NCI-H1436 treated with DMSO at 0.1 percent for 48 hours (cell line): ENCODE results near the gene RPS14.

ENCODE experiments used
- DNase-seq: peaks from one replicate; lab custom pipeline; 2025; lab: John Stamatoyannopoulos, UW

The RPS14 gene

DNA sequence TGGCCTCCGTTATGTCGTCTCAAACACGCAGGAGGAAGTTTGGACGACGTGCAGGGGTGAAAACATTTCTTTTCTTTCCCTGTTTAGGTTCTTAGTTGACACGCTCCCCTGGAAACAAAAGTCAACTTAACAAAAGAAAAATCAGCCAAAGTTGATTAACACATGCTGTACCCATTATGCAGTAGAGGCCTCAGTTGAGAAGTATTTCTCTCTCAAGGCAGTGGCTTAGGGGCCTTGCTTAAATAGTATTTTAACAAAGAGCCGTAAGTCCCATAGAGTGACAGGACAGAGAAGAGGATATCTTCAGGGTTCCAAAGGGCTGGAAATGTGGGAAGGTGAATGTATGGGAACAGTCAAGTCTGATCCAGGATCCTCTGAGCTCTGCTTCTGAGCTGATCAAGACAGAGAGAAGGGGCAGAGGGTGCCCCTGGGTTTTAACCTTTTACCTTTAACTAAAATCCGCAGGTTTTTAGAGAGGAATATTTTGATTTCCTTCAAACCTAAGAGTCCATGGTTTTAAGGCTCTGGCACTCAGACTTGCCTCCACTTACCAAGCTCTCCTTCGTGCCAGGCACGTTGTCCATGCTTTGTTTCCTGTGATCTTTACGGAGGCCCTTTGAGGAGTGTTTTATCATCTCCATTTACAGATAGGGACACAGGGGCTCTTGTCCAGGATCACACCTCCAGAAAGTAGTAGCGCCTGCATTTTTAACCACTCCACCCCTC lies 36.2 kb downstream of the RPS14 start:
- no peak for DNase-seq

DNA sequence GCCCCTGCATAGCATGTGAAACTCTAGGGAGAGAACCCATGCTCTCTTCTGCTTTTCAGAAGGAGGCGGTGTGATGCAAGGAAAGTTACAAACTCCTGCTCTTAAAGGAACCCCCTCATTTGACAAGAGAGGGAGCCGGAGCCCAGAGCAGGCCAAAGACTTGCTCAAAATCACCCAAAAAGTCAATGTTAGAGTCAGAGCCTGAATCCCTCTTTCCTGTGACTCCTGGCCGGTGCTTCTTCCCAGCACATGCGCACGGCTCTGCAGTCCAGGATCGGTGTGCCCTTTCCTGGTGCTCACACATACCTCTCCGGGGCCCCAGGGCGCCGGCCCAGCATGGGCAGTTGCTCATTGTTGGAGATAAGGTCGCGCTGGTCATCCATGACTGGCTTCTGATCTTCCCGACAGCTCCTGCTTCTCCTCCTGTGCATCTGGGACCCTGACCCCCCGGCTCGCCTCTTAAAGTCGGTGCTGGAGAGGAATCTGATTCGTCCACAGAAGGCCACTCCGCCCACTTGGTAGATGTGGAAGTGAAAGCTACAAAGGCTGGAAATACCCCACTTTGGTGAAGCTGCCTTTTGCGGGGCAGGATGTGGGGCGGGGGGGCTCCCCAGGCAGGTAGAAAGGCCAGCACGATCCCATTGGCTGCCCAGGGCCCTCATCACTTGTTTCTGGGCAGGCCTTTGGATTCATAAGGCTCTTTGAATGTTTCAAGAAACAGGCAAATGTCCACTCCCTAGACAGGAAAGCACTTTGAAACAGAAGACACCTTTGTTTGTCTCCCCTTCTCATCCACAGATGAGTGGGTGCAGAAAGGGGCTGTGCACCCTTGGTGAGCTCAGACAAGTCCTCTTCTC lies 37.0 kb downstream of the RPS14 start, which contains the start of gene CD74:
CD74 (minus strand) TSS at position 592 of the 857 bp plus-strand sequence; CDS start at position 431, 161 bp downstream.
- no peak for DNase-seq

DNA sequence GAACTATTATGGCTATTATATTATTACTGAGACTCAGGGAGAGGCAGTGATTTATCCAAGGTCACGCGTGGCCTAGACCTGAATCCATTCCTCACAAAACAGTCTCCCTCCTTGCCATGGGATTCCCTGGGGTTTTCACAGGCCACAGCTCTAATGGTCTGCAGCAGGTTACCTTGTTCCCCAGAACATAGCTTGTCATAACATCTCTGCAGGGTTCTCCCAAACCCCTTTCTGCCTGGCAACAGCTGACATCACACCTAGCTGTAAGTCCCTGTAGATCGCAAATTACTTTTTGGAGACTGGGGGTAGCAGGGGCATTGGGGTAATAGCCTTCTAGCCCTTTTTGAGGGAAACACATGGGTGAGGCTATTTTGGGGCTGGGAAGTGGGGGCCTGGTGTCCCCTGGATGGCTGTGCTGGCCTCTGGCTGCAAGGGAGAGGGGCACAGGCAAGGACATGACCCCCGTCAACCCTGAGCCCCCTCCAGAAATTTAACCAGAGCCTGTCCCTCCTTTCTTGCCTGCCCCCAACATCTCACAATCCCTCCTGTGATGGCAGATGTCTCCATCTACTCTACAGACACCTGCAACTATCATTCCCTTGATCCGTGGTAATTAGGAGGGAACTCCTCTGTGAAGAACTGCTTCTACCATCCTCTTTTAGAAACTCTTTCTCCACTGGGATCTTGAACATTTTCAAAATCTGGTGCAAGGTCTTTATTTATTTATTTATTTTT lies 38.1 kb downstream of the RPS14 start:
- DNase-seq: no peak

DNA sequence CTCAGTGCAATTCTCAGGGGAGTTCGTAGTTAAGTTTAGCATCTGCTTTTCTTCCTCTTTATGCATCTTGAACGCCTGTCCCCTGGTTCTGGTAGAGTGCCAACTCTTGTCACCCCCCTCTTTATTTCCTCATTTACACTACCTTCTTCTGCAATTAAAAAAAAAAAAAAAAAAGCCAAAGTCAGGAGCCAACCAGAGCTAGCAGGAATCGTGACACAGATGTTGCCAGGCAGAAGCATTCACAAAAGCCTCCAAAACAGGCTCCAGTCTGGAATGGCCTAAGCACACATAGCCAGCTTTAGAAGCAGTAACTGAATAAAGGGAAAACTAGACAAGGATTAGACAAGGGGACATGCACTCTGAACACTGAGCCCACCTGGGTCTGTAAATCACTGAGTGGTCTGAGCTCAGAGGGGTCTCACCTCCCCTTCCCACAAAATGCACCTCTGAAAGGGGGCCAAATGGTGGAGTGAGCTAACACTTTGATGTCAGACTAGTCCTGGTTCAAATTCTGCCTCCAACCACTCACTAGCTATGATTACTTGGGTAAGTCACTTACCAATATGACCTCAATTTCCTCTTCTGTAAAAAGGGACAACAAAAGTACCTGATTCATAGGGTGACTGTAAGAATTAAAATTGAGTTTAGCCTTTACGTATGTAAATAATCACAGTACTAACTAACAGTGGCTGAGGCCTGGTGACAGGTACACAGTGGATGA lies 38.9 kb downstream of the RPS14 start:
- peak; percentile 62 for DNase-seq

DNA sequence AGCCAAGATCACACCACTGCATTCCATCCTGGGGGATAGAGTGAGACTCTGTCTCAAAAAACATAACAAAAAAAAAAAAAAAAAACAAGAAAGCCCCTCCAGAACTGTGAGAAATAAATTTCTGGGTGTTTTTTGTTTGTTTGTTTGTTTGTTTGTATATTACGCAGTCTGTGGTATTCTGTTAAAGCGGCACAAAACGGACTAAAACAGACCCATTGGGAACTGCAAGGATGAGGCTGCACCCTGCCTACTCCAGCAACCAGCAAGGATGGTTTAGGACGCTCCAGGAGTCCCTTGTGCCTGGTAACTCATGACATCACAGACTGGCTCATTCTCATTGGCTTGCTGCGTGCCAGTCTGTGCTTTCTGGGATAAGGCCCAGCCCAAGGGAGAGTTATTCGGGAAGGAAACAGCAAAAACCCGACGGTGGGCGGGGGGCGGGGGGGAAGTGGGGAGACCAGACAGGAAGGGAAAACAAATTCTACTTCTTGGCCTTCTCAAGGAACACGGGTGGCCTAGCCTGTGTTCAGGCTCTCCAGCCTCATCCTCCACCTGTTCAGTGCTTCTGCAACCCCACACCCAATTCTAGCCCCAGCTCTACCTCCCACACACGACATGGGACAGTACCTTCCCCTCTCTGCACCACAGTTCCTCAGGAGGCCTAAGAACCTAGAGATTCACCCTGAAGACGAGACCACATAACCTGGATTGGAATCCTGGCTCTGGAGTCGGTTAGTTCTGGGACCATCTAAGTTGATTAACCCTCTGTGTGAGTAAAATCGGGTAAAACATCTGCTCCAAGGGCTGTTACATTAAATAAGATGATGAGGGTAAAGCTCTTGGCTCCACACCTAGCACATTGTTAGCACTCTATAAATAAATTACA lies 39.7 kb downstream of the RPS14 start:
- DNase-seq: peak; percentile 69

DNA sequence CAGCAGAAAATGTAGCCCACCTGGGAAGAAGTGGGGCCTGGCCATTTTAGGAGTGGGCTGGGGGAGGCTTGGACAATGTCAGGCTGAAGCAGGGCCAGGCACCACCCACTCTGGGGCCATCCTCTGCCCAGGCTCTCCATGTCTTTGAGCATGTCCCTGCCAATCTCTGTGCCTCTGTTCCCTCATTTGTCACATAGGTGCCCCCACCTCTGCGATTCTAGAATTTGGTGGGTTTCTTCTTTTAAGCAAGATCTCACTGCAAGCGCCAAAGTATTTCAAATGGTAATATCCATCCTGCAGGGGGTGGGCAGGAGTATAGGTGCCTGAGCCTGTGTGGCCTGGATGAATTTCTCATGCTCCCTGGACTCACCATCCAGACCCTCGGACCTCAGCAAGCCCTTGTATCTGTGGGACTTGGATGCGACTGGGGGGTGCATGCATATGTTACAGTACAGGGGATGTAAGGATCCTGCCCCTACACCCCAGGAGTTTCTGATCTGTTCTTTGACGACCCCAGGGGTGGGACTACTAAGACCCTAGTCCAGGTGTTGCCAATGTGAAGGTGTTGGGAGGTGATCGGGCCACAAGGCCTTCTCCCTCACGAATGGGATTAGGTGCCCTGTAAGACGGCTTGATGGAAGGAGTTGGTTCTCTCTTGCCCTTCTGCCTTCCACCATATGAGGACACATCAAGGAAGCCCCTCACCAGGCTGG lies 41.2 kb downstream of the RPS14 start:
- DNase-seq: no peak

DNA sequence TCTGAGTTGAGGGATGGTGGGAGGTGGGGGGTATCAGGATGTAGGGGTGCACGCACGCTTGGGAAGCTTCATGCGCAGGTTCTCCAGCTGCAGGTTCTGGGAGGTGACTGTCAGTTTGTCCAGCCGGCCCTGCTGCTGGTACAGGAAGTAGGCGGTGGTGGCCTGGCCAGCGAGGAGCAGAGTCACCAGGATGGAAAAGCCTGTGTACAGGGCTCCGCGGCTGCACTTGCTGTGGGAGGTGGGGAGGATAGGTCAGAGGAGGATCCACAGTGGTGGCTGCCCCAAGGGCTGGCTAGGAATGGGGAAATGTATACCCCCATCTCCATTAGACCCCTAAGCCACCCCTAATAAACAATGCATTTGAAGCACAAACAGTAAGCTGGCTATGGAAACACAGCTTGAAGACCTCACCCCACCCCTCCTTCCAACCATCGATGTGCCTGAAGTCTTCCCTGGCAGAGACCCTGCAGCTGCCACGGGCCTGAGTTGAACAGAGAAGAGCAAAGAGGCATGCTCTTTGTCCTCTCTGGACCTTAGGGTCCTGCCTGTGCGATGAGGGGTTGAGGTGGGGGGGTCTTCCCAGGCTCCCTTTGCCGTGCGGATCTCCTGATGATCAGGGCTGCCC lies 42.3 kb downstream of the RPS14 start:
- no peak for DNase-seq

DNA sequence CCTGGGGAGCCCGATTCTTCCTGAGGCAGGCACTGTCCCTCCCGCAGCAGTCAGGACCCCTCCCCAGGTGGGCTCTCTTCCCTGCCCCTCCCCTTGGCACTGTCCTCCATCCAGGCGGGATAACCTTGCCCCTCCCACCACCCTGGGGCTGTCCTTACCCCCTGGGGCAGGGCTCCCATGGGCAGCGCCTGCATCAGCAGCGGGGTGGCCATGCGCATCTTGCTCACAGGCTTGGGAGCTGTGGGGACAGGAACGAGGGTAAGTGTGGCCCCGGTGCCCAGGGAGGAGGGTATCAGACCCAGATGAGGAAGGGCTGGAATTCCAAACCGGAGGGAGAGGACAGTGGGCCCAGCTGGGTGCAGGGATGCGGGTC lies 42.8 kb downstream of the RPS14 start:
- no peak for DNase-seq

DNA sequence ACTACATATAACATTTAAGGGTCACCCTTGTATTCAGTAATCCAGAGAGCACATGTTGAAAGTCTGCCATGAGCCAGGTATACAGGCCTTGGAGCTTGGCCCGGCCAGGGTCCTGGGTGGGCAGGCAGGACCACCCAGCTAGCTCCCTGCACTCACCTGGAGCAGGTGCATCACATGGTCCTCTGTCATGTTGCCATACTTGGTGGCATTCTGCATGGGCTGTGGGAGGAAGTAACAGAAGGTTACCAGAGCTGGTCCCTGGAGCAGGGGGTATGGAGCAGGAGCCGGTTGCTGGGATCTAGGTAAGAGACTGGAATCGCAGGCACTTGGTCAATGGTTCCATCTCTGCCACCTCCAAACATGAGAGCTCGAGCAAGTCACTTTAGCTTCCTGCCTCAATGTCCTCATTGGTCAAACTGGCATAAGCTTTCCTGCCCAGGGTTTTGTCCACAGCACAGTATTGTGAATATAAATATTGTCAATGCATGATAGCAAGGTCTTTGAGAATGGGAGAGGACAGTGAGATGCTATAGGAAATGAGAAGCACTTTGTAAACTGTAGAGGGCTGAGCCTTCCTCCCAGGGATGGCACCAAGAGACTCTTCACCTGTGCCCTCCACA lies 43.3 kb downstream of the RPS14 start:
- DNase-seq: no peak

DNA sequence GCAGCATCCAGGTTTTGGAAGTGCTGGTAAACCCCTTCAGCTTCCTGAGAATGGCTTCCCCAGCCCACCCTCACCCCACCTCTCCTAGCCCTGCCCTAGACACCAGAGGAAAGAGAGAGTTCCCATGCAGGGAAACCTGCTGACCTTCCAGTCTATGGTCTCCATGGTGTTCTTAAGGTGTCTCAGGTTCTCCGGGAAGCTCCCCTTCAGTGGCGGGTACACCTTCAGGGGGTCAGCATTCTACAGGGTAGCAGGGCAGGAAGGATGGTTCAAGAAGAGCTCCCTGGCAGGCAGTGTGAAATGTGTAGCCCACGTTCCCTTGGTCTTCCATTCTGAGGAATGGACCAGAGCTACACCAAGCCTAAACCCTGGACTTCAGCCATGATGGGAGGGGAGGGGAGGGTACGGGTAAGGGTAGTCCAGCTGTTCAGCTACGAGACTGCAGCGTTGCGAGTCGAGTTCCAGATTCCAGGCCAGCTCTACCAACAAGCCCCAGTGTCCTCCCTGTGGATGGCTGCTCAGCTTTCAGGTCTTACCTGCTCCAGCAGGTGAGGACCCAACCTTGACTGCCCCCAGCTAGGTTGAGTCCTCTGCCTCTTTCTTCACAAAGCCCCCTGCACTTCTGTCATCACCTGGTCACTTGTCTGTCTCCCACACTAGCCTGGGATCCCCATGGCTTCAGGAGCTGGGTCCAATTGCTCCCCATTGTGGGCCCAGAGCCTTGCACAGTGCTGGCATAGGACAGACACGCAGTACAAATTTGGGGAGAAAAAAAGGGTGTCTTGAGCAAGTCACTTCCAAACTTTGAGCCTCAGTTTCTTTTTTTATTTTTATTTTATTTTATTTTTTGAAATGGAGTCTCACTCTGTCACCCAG lies 44.4 kb downstream of the RPS14 start:
- no peak for DNase-seq

DNA sequence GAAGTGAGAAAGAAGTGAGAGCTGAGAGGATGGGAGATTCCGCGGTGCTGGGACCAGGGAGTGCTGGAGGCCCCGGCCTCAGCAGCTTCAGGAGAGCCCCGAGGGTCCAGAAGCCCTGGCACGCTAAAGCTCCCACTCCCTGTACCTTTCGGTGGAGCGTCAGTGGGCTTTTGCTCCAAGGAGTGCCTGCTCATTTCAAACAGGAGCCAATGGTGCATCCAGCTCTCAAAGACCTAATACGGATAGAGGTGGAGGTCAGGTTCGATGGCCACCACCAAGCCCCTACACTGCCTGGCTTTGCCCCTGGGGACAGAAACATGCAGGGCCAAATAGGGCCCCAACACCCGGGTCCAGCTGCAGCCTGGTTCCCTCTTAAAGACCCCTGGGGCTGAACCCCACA lies 45.0 kb downstream of the RPS14 start:
- DNase-seq: no peak

DNA sequence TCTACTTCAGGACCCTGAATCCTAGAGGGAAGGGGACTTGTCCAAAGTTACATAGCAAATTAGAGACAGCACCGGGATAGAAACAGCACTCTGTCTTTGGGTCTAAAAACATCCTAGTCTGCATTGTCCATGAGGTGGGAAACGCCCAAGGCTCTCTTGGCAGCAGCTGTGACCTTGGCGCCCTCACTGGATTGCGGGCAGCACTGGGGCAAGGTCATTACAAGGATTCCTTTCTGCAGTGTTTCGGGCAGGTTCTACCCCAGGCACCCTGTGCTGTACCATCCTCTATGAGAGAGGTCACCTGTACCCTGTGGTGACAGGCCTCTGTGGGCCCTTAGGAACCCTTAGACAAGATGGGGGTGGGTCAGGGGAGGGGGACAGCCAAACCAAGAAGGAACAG lies 45.4 kb downstream of the RPS14 start:
- no peak for DNase-seq

DNA sequence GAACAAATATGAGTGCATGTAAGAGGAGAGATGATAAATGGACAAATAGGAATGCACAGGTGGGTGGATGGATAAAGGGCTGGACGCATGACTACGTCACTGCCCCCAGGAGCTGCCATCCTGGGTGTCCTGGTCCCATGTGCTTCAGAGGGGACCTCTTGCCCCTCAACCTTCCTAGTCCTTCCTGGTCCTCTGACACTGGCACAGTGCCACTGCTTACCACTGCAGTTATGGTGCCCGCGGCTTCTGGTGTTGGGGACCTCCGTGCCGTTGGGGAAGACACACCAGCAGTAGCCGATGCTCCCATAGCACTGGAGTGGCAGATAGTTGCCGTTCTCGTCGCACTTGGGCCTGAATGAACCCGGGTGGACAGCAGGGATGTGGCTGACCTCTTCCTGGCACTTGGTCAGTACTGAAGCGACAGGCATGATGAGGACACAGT lies 46.6 kb downstream of the RPS14 start:
- DNase-seq: no peak

DNA sequence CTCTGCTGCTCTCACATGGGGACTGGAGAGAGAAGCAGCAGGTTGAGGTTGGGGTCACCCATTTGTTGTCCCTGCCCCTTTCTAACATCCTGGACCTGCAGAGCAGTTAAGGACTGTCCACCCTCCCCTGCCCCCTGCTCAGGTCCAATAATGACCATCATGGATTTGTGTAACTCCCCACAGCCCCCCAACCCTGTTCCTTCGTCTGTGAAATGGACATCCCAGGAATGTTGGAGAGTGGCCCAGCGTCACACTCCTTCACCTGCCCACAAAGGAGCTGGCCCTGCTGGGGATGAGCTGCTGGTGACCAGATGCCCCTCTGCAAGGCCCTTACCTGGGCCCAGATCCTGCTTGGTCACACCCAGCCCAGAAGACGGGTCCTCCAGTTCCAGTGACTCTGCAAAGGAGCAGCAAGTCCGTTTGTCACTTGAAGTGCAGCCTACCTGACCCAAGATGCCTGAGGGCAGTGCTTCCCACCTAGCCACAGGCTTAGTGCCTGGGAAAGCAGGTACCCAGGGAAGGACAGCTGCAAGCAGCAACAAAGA lies 47.2 kb downstream of the RPS14 start:
- no peak for DNase-seq

DNA sequence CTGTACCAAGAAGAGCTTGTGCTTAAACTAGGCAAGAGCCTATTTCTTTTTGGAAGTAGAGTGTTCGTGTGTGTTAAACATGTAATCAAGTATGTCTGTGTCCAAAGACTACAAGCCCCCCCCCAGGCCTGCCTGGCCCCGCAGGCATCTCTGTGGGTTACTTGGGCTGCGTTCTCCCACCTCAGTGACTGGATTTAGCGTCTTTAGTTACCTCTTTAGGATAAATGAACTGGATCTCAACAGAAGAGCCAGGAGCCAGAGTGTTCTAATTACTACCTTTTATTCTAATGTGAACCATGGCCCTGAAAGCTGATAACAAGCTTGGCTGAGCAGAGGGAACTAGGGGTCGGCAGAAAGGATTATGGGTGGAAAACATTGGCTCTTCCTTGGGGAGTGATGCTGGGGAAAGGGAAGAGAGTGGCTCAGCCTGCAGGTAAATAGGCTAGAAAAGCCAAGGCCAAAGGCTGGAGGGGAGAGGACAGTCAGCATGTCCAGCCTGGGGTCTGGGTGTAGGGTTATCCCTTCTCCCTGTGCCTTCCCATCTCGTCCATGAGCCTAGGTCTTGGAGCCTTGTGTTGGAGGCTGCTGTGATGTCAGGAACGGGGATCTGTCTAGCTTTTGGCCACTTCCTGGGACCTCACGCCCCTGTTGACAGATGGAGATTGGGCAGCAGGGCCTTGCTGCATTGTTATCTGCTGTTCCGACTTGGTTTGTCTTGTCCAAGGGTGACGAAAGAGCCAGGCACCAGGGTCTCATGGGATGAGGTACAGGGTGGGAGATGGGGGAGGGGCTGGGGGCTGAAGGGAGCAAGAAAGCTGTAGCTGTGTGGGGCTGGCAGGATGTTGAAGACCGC lies 47.9 kb downstream of the RPS14 start:
- no peak for DNase-seq

DNA sequence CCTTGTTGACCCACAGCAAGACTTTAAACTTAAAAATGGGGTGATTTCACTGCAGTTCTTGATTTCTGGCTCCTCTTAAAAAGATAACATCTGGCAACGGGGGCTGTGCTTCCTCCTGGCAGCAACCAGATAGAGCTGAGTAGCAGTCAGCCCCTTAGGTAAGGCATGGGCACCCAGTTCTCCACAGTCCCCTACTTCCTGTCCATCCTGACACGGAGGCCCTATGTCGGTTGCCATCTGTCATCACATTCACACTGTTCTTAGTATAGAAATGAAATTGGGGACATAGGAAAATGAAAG lies 48.5 kb downstream of the RPS14 start:
- DNase-seq: no peak
